GM18502 (cell line): ENCODE data around the gene SMIM13.
"Not testable (repeated sequence)": the region's sequence is repeated elsewhere in the genome, so short reads cannot be mapped to it uniquely, and the experiment has no call there.

Source experiments
- ATAC-seq: cut with Tn5 transposase; IDR thresholded peaks from one replicate; pipeline ENCODE4 v1.9.1; 2021; ENCODE audit warnings: mild to moderate bottlenecking; ENCODE audit not compliant: unreplicated experiment, poor library complexity

Gene SMIM13

GRCh38 chr6:11083491-11083890 lies 10.1 kb upstream of the SMIM13 start:
- no peak for ATAC-seq

DNA sequence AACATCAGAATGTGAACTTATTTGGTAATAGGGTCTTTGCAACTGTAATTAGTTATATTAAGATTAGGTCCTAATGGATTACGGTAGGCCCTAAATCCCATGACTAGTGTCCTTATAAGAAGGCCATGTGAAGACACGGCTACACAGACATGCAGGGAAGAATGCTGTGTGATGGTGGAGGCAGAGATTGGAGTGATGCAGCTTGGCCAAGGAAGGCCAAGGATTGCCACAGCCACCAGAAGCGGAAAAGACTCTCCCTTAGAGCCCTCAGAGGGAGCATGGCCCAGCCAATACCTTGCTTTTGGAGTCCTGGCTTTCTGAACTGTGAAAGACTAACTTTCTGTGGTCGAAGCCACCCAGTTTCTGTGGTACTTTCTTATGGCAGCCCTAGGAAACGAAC lies 9.7 kb upstream of the SMIM13 start:
- ATAC-seq: no peak

DNA sequence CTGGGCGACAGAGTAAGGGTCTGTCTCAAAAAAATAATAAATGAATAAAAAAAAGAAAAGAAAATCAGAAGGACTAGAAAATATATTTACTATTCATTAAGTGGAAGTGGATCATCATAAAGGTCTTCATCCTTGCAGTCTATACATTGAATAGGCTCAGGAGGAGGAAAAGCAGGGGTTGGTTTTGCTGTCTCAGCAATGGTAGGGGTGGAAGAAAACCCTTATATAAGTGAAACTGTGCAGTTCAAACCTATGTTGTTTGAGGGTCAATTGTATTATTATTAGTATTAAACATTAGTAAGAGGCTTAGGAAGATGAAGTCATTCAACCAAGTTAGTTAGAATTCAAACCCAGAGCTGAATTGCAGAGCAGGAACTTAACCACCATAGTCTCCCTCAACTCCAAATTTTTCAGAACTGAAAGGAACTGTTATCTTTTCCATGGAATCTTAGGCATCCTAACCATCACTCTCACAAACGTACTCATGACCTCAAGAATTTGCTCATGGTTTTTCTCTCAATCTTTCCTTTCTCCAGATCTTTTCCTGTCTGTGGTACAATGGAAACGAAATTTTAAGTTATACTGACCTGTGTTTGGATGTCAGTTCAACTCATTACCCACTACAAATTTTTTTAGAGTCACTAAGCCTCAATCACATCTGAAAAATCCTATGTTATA lies 7.7 kb upstream of the SMIM13 start:
- ATAC-seq: no peak

DNA sequence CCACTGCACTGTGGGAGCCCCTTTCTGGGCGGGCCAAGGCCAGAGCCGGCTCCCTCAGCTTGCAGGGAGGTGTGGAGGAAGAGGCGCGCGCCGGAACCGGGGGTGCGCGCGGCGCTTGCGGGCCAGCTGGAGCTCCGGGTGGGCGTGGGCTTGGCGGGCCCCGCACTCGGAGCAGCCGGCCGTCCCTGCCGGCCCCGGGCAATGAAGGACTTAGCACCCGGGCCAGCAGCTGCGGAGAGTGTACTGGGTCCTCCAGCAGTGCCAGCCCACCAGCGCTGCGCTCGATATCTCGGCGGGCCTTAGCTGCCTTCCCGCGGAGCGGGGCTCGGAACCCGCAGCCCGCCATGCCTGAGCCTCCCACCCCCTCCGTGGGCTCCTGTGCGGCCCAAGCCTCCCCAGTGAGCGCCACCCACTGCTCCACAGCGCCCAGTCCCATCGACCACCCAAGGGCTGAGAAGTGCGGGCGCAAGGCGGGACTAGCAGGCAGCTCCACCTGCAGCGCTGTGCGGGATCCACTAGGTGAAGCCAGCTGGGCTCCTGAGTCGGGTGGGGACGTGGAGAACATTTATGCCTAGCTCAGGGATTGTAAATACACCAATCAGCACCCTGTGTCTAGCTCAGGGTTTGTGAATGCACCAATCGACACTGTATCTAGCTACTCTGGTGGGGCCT lies 6.4 kb upstream of the SMIM13 start:
- ATAC-seq: not testable (repeated sequence)

DNA sequence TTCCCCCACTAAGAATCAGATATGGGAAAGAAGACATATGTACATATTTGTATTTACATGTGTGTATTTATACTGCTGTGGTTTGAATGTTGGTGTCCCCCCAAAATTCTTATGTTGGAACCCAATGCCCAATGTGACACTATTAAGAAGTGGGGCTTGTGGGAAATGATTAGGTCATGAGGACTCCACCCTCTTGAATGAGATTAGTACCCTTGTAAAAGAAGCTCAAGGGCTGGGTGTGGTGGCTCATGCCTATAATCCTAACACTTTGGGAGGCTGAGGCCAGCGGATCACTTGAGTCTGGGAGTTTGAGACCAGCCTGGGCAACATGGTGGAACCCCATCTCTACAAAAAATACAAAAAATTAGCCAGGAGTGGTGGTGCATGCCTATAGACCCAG lies 3.9 kb upstream of the SMIM13 start:
- no peak for ATAC-seq

DNA sequence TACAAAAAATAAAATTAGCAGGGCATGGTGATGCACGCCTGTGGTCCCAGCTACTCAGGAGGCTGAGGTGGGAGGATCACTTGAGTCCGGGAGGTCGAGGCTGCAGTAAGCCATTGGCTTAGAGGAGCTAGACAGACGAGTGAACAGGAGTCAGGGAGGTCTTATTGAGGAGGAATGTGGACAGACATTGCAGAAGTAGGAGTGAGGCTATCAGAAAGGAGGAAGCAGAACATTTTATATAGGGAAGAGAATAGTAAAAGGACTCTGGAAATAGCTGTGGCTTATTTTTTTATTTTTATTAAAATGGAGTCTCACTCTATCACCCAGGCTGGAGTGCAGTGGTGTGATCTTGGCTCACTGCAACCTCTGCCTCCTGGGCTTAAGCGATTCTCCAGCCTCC lies 2.5 kb upstream of the SMIM13 start:
- ATAC-seq: not testable (repeated sequence)

DNA sequence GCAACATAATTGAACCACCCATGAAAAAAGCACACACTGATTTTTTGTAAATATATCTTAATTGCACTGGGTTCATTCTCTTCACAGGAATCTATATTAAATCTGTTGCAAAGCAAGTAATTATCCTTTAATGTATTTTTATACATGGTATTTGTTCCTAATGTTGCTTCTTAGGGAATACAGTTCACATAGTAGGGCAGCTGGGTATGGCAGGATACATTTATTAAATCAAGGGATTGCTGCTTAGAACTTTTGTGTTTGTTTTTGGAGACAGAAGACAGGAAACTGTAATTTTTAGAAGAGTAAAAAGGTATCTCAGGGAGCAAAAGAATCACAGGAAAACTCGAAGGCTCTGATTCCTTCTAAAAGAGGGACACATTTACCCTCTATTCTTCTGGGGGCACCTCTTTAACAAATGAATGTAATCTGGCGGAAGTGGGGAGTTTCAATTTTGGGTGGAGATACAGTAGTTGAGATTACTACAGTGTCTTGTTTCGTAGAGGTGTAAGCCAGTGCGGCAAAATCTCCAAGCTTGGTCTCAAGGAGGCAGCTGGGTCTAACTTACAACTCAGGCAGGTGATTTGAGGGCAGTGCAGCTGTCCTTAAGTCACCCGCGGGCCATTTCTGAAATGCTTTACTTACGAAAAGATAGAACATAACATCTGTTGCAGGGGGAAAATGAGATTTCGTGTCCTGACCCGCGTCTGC lies 812 bp upstream of the SMIM13 start:
- ATAC-seq: peak; percentile 36

- peak; percentile 28 for ATAC-seq
These were observed 333 bp upstream of the SMIM13 start for GRCh38 chr6:11093376-11093625.

- peak; percentile 41 for ATAC-seq
These were observed 797 bp downstream of the SMIM13 start for GRCh38 chr6:11094411-11094851.

DNA sequence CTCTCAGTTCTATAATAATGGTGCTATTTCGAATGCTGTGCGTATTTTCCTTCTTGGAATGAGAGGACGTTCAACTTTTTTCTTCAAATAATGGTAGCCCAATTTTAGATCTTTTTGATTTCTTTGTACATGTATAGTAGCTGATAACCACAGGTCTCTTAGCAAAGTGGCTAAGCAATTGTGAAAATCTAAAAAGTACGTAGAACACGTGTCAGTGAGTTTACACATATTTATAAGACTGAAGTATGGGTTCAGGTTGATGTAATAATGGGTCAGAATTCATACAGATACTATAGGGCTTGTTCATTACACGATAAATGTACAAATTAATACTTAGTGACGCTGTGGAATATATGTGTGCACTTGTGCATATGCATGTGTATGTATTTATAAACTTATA lies 1.3 kb downstream of the SMIM13 start:
- no peak for ATAC-seq

GRCh38 chr6:11096109-11096508 lies 2.5 kb downstream of the SMIM13 start:
- no peak for ATAC-seq

GRCh38 chr6:11097476-11097875 lies 3.8 kb downstream of the SMIM13 start:
- ATAC-seq: no peak

DNA sequence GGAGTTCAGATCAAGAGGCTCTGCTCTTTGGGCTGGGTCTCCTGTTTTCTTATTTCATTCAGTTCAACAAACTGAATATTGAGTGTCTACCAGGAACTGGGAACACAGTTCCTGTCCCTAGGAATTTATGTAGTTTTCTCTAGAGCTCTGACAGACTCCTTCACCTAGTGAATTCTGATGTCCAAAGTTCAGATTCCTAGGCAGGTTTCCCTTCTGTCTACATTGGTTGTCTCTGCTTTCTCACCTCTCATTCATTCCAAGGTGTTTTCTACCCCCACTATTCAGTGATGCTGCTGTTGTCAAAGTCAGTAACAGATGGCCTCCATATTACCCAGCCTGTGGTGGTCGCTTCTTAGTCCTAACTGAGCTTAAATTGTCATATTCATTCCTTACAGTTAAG lies 4.4 kb downstream of the SMIM13 start:
- no peak for ATAC-seq

DNA sequence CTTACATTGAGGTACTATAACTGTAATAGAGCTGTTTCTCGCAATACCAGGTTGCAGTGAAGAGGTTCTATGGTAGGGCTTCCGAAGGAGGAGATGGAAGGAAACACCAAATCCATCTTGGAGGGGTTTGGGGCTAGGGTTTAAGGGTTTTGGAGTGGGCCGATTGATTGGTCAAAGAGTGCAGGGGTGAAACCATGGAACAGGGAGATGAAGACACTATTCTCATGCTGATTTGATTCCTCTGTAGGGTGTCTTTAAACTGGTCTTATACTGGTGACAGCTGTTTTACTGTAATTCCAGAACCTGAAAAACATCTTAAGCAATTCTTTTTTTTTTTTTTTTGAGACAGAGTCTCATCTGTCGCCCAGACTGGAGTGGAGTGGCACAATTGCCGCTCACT lies 7.8 kb downstream of the SMIM13 start:
- ATAC-seq: no peak

GRCh38 chr6:11103065-11103464 lies 9.4 kb downstream of the SMIM13 start:
- no peak for ATAC-seq

DNA sequence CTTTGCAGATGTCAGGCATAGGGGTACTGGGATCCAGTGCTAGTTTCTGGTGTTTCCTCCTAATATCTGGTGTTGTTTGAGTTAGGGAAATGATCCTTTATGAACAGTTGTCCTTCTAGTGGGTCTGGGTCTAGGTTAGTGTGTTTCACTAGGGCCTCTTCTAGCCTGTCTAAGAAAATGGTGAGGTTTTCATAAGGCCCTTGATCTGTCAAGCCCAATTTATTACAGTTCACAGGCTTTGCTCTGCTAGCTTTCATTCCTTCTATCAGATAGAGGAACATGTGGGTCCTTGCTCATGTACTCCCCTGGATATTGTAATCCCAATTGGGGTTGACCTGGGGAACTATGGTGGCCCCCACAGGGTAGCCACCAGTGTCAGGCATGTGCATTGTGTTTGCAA lies 15.1 kb downstream of the SMIM13 start:
- no peak for ATAC-seq

DNA sequence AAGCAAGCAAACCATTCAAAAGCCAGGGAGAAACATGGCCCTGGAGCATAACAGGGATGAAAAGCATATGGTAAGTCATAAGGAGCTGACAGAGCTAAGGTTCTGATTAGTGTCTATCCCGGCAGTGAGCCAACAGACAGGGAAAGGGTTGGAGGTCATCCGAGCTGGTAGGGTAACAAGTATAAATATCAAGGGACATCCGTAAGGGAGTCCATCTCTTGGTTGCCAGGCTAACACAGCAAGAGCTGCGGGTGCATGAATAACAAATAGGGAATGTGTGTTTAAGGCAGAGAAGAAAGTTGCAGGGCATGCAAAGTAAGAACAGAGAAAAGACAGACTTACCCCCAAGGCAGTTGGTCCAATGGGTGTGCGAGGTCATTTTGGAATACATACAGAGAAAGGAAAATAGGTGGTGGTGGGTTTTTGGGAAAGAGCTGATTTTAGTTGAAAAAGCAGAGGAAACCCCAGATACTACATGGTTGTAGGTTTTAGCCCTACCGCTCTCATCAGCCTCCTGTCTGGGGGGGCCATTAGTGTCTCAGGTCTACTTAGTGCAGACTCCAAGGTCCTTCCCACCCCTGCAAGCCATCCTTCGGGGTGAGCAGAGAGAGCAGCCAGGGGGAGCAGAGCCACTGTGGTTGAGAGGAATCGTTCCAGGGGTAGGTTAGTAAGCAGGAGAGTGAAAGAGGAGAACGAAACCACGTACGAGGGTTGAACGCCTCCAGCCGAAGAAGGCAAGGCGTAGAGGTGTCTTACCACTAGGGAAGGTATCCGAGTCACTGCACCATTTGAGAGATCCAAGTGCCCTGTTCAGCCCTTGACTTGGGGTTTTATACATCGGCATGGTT lies 17.5 kb downstream of the SMIM13 start, which contains the start of gene ERVFRD-1:
TSS of gene ERVFRD-1 (minus strand) at position 805 of the 848 bp plus-strand sequence. CDS start 6,415 bp downstream, outside the sequence.
- no peak for ATAC-seq

DNA sequence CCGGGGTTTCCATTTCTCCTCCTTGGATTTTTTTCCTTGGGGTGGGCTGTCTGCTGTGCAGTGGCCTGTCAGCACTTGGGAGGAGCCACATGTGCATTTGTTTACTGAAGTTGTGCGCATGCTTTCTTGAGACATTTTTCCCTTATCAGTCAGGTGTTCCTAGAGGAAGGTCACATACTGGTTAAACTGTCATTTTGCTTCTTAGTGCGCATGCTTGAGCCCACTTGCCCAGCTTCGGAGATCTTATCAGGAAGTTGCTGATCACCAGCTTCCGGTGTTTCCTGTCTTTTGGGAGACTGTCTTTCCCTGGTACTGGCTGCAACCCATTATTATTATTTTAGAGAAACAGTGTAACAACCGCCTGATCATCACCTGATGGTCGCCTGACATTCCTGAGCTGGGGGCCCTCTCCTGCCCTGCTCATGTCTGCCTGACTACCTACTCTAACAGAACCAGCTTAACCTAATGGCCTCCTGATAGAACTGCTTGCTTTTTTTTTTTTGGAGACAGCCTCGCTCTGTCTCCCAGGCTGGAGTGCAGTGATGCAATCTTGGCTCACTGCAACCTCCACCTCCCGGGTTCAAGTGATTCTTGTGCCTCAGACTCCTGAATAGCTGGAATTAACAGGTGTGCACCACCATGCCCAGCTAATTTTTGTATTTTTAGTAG lies 18.3 kb downstream of the SMIM13 start:
- ATAC-seq: no peak

- no peak for ATAC-seq
These were observed 19.4 kb downstream of the SMIM13 start for GRCh38 chr6:11113038-11113437.
